ENCODE results near the gene DYNLT5.
A peak's percentile ranks its signal among the peaks of the same experiment; 100 is the strongest.
"Not testable (repeated sequence)": the region's sequence is repeated elsewhere in the genome, so short reads cannot be mapped to it uniquely, and the experiment has no call there.

Gene DYNLT5

GRCh38 chr1:66752000-66752592, at the start of gene DYNLT5:
DYNLT5 (plus strand) TSS chr1:66752459; CDS start chr1:66754659, 2,200 bp downstream.
- DNase-seq: peak; percentile 39

GRCh38 chr1:66704177-66704875, 47.9 kb upstream of the DYNLT5 start:
- DNase-seq: peak; percentile 18

GRCh38 chr1:66705110-66705509, 47.1 kb upstream of the DYNLT5 start:
- peak; percentile 76 for DNase-seq

- DNase-seq: peak; percentile 46
Measured at GRCh38 chr1:66711420-66711819, 40.8 kb upstream of the DYNLT5 start.

- no peak for DNase-seq
Measured at GRCh38 chr1:66712839-66713238, 39.4 kb upstream of the DYNLT5 start.

GRCh38 chr1:66723985-66724384, 28.3 kb upstream of the DYNLT5 start:
- DNase-seq: peak; percentile 21

- DNase-seq: peak; percentile 74
Measured at GRCh38 chr1:66725885-66726665, 26.2 kb upstream of the DYNLT5 start.

GRCh38 chr1:66728021-66728420, 24.2 kb upstream of the DYNLT5 start:
- peak; percentile 48 for DNase-seq

GRCh38 chr1:66728716-66729115, 23.5 kb upstream of the DYNLT5 start:
- DNase-seq: not testable (repeated sequence)

GRCh38 chr1:66729119-66729518, 23.1 kb upstream of the DYNLT5 start:
- DNase-seq: no peak

- no peak for DNase-seq
Measured at GRCh38 chr1:66729523-66729922, 22.7 kb upstream of the DYNLT5 start.

- DNase-seq: no peak
Measured at GRCh38 chr1:66730462-66730861, 21.8 kb upstream of the DYNLT5 start.

- no peak for DNase-seq
Measured at GRCh38 chr1:66731170-66731865, 20.9 kb upstream of the DYNLT5 start.

GRCh38 chr1:66732407-66733166, 19.7 kb upstream of the DYNLT5 start:
- DNase-seq: no peak

GRCh38 chr1:66733348-66734017, 18.8 kb upstream of the DYNLT5 start:
- DNase-seq: peak; percentile 31

GRCh38 chr1:66734531-66734930, 17.7 kb upstream of the DYNLT5 start:
- DNase-seq: not testable (repeated sequence)

GRCh38 chr1:66737836-66738235, 14.4 kb upstream of the DYNLT5 start:
- DNase-seq: no peak

GRCh38 chr1:66739401-66740157, 12.7 kb upstream of the DYNLT5 start:
- DNase-seq: no peak

GRCh38 chr1:66745451-66745850, 6.8 kb upstream of the DYNLT5 start:
- DNase-seq: no peak

GRCh38 chr1:66747501-66747900, 4.8 kb upstream of the DYNLT5 start:
- peak; percentile 74 for DNase-seq

GRCh38 chr1:66750577-66750976, 1.7 kb upstream of the DYNLT5 start:
- no peak for DNase-seq

Data from fibroblast of upper back skin (primary cell).